Urinary bladder (tissue), 4 donors: ENCODE measurements around the gene SLC4A3. TPM values are rescaled to one million over a fixed set of nuclear protein-coding genes. Genes with fewer than 3 reads are reported as not detected.

Experiments used
- DNase-seq: peaks from one replicate; pipeline ENCODE4 v3.0.0-alpha.2; 2015; ENCODE audit errors: extremely low spot score
- H3K27ac ChIP-seq: one replicate; pipeline ENCODE4 v1.5.1; 2013; ENCODE audit warnings: low read depth, mild to moderate bottlenecking, moderate library complexity
- H3K36me3 ChIP-seq: one replicate; pipeline ENCODE4 v1.6.1; 2013; ENCODE audit warnings: mild to moderate bottlenecking, moderate library complexity; ENCODE audit not compliant: insufficient read depth
- H3K4me1 ChIP-seq: one replicate; pipeline ENCODE4 v1.6.1; 2013; ENCODE audit warnings: mild to moderate bottlenecking, moderate library complexity; ENCODE audit not compliant: insufficient read depth
- H3K4me3 ChIP-seq: one replicate; pipeline ENCODE4 v1.5.1; 2013; ENCODE audit warnings: low read depth, low read length
- WGBS: extraction: QIAGEN DNeasy Blood & Tissue Kit; methylation state at CpG from one replicate; pipeline ENCODE4 v1.1.7; 2013; 5-methylcytosine and 5-hydroxymethylcytosine counted together
- polyA plus RNA-seq: library from polyadenylated mRNA; stranded (reverse); fragments of 200-250 nt; gene quantifications from one replicate; pipeline ENCODE4 v1.2.3, GENCODE V29; 2013
- total RNA-seq: library from RNA; depleted of rRNA; stranded (reverse); fragments of >200 nt; gene quantifications from one replicate; pipeline ENCODE4 v1.2.3, GENCODE V29; 2014
- donor health status: healthy with polysubstance abuse.
- donor health status: healthy.

Gene SLC4A3
- total and polyA plus RNA-seq, 2 donors: 1.3 to 2.6 TPM

DNA sequence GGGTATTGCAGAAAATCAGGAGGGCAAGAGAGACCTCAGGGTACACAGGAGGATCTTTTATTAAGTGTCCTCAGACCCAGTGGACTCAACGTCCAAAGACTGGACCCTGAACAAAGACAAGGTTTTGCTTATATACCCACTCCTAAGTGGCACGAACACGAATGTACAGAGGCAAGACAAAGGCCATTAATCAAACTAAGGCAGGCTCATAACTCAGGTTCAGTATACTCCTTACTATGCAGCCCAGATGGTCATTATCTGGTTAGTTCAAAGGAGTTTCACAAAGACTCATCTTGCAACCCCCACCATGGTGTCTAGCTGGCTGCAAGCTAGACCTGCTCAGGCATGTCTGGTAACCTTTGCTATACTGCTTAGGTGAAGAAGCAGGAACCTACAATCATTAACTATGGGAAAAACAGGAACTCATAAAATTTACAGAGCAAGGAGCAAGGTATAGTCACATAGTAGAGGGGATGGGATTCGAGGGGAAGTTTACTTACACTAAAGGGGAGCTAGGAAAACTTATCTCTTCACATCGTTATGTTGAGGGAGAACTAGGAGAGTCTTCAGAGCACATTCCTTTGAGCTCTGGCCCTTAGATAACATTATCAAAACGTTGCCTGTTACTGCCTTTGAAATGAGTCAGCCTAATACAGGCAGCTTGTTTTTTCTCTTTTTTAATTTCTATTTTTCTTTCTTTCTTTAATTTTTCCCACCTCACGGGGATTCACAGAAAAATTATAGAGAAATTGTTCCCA lies 33.9 kb downstream of the SLC4A3 start:
- no peak for DNase-seq
- Histone ChIP-seq H3K27ac (no peak overlapping the region), H3K4me3 (no peak overlapping the region), H3K4me1 (no peaks in the 10 kb centered on the region), H3K36me3 (no peaks in the 10 kb centered on the region)
- 52% methylated on average over 7 of the region's 7 CpGs for WGBS

GRCh38 chr2:219661955-219662395 lies 34.5 kb downstream of the SLC4A3 start:
- Histone ChIP-seq H3K27ac (no peak overlapping the region), H3K36me3 (no peaks in the 10 kb centered on the region), H3K4me3 (no peak overlapping the region), H3K4me1 (no peaks in the 10 kb centered on the region)
- no peak for DNase-seq
- 89% methylated on average over 1 of the region's 1 CpG for WGBS

DNA sequence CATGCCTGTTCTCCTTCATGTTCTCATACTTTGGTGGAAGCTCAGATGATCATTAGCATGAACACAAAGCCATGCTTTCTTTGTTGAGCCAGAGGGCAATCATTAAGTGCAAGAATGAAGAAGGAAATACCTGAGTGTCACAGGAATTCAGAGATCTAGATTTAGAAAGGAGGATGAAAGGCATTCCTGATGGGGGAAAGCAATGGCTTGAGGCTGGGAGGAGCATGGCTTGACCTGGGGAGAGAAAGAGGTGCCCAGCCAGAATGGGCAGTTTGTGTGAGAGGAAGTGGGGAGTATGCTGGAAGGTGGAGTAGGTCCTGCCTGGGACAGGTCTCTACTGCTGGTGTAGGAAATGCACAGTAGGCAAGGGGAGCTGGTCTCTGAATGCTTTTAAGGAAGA lies 35.1 kb downstream of the SLC4A3 start:
- Histone ChIP-seq H3K4me3 (no peak overlapping the region), H3K27ac (no peak overlapping the region), H3K4me1 (no peaks in the 10 kb centered on the region), H3K36me3 (no peaks in the 10 kb centered on the region)
- no peak for DNase-seq

DNA sequence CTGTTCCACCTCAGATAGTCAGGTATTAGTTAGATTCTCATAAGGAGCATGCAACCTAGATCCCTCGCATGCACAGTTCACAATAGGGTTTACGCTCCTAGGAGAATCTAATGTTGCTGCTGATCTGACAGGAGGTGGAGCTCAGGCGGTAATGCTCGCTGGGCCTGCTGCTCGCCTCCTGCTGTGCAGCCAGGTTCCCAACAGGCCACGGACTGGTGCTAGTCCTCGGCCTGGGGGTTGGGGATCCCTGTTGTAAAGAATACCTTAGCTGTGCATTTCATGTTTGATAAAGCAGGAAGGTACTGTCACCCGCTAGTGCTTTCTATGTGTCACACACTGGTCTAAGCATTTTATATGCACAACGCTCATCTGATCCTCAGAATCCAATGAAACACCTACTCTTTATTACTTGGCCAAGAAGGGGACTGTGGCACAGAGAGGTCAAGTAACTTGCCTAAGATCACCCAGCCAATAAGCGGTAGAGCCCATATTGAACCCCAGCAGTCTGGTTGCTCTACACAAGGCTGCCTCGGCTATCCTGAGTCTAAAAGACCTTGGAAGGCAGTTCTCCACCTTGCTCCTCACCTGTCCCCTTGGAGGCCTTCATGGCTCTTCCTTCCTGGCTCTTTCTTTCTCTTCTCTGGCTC lies 35.8 kb downstream of the SLC4A3 start:
- DNase-seq: no peak
- 91% methylated on average over 11 of the region's 11 CpGs for WGBS
- H3K27ac ChIP-seq: no peak overlapping the region
- H3K4me3 ChIP-seq: no peak overlapping the region
- H3K4me1 ChIP-seq: no peaks in the 10 kb centered on the region
- no peaks in the 10 kb centered on the region for H3K36me3 ChIP-seq

- 86% methylated on average over 5 of the region's 5 CpGs for WGBS
- DNase-seq: no peak
- Histone ChIP-seq H3K4me3 (no peak overlapping the region), H3K27ac (no peak overlapping the region), H3K4me1 (no peaks in the 10 kb centered on the region), H3K36me3 (no peaks in the 10 kb centered on the region)
These were observed 36.6 kb downstream of the SLC4A3 start for GRCh38 chr2:219664041-219664440.

- DNase-seq: no peak
- WGBS: 22% methylated on average over 4 of the region's 4 CpGs
- Histone ChIP-seq H3K27ac (no peak overlapping the region), H3K36me3 (no peaks in the 10 kb centered on the region), H3K4me1 (no peaks in the 10 kb centered on the region), H3K4me3 (no peak overlapping the region)
These were observed 37.5 kb downstream of the SLC4A3 start for GRCh38 chr2:219664944-219665343.

DNA sequence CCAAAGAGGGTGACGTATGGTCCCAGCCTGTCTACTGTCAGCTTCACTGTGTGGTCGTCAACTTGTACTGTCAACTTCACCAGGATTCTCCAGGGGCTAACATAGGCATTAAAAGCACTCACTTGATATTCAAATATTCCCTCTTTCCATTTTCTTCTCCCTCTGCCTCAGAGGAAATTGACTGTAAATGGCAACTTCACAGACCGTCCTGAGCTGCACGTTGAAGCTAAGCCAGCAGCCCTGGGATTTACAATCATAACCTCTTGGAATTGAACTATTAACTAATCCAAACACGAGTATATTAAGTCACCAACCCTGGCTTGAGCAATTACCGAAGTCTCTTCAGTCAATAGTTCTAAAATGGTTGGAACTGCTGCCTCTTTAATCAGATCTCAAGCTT lies 38.5 kb downstream of the SLC4A3 start:
- no peak for DNase-seq
- H3K27ac ChIP-seq: no peak overlapping the region

DNA sequence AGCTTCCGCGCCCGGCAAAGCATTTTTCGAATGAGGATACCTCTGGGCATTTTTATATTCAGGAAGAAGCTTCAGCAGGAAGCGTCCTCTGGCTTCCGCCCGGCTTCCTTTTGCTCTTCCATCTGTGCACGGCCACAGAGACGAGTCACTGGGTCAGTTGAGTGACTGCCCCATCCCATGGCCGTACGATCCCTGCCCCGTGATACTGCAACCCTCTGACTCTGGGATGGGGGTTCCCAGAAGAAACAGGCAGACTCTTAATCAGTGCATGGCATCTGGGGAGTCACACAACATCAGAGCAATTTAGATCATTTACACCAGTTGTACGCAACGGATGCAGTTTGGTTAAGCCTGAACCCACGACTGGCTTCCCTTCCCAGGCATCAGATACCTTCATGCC lies 40.9 kb downstream of the SLC4A3 start:
- WGBS: 90% methylated on average over 15 of the region's 15 CpGs
- H3K4me3 ChIP-seq: no peak overlapping the region
- no peaks in the 10 kb centered on the region for H3K36me3 ChIP-seq
- H3K4me1 ChIP-seq: no peaks in the 10 kb centered on the region
- DNase-seq: no peak
- no peak overlapping the region for H3K27ac ChIP-seq

More for the DNA sequence above, 38.5 kb downstream of the SLC4A3 start:
- 51% methylated on average over 6 of the region's 6 CpGs for WGBS
- no peaks in the 10 kb centered on the region for H3K4me1 ChIP-seq
- no peak overlapping the region for H3K4me3 ChIP-seq
- no peaks in the 10 kb centered on the region for H3K36me3 ChIP-seq

GRCh38 chr2:219670386-219670785 lies 43.0 kb downstream of the SLC4A3 start:
- no peaks in the 10 kb centered on the region for H3K36me3 ChIP-seq

DNA sequence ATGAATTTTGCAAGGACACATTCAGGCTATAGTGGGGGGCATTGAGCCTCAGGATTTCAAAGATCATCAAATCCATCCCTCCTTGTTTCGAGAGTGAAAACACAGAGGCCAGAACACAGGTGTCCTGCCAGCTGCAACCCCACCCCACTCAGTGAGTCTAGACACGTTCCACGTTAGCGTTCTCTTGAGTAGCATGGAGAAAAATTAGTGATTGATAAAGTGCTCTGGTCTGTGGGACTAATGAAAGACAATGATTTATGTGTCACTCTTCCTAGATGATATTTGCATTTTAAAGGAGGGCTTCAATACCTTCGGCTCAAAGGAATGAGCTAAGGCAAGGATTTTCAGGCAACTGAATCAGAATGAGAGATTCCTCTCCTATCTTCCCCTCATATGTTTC lies 43.8 kb downstream of the SLC4A3 start:
- WGBS: 81% methylated on average over 5 of the region's 5 CpGs
- DNase-seq: no peak
- H3K36me3 ChIP-seq: no peaks in the 10 kb centered on the region

More at GRCh38 chr2:219670386-219670785, 43.0 kb downstream of the SLC4A3 start:
- DNase-seq: no peak
- H3K27ac ChIP-seq: no peak overlapping the region
- no peaks in the 10 kb centered on the region for H3K4me1 ChIP-seq
- WGBS: 54% methylated on average over 6 of the region's 6 CpGs
- no peak overlapping the region for H3K4me3 ChIP-seq

GRCh38 chr2:219672406-219672805 lies 45.0 kb downstream of the SLC4A3 start:
- WGBS: 91% methylated on average over 3 of the region's 3 CpGs
- H3K4me1 ChIP-seq: no peaks in the 10 kb centered on the region
- no peak for DNase-seq
- H3K36me3 ChIP-seq: no peaks in the 10 kb centered on the region
- no peak overlapping the region for H3K27ac ChIP-seq
- no peak overlapping the region for H3K4me3 ChIP-seq

More for the DNA sequence above, 43.8 kb downstream of the SLC4A3 start:
- Histone ChIP-seq H3K4me1 (no peaks in the 10 kb centered on the region), H3K27ac (no peak overlapping the region), H3K4me3 (no peak overlapping the region)

GRCh38 chr2:219675221-219675620 lies 47.8 kb downstream of the SLC4A3 start:
- Histone ChIP-seq H3K4me1 (no peaks in the 10 kb centered on the region), H3K27ac (no peak overlapping the region), H3K4me3 (no peak overlapping the region), H3K36me3 (no peaks in the 10 kb centered on the region)
- DNase-seq: no peak
- 82% methylated on average over 4 of the region's 4 CpGs for WGBS

DNA sequence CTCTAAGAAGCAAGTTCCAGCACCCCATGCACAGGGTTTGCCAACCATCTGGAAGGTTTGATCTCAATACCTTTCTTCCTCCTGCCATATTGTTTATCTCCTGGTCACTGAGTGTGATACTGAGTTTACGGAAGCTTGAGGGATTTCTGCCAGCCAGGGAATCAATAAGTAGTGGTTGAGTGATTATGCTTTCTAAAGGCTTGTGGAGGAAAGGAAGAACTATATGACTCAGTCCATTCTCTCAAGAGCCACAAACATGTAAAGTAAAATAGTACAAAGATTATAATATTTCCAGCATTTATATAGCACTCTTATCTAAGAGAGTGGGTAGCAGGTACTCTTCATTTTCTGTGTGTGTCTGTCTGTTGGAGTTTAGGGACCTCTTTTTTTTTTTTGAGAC lies 49.2 kb downstream of the SLC4A3 start:
- WGBS: 73% methylated on average over 1 of the region's 1 CpG

GRCh38 chr2:219679041-219679440 lies 51.6 kb downstream of the SLC4A3 start:
- 83% methylated on average over 3 of the region's 3 CpGs for WGBS
- Histone ChIP-seq H3K4me1 (no peaks in the 10 kb centered on the region), H3K36me3 (no peaks in the 10 kb centered on the region), H3K4me3 (no peak overlapping the region), H3K27ac (no peak overlapping the region)
- DNase-seq: no peak

More for the DNA sequence above, 49.2 kb downstream of the SLC4A3 start:
- no peak overlapping the region for H3K27ac ChIP-seq
- no peak overlapping the region for H3K4me3 ChIP-seq
- H3K36me3 ChIP-seq: no peaks in the 10 kb centered on the region
- no peaks in the 10 kb centered on the region for H3K4me1 ChIP-seq
- DNase-seq: no peak
